Panc1 (cell line): Measurements from ENCODE around the gene OVCH2. TPM values are rescaled to one million over a fixed set of nuclear protein-coding genes. Genes with fewer than 3 reads are reported as not detected.
A peak's percentile ranks its signal among the peaks of the same experiment; 100 is the strongest.

ENCODE experiments used
- ATAC-seq: fragments of 200-7000 bp; cut with Tn5 transposase; 2 replicates; pipeline ENCODE4 v1.9.1; 2020; ENCODE audit warnings: mild to moderate bottlenecking, moderate library complexity
- BruUV-seq: library from RNA; stranded (reverse); fragments of 400-500 nt; replicated peaks from 2 replicates; lab custom pipeline; 2021; lab: Mats Ljungman, UMichigan
- CTCF ChIA-PET: fragments of 300-600 bp; sonication (Branson Sonifier 250); formaldehyde crosslinking; loops from one replicate; lab custom pipeline; 2022; ENCODE audit warnings: antibody characterized with exemption; lab: Charles Lee
- POLR2A ChIA-PET: fragments of 300-600 bp; sonication (Branson Sonifier 250); formaldehyde crosslinking; loops from one replicate; lab custom pipeline; 2022; ENCODE audit warnings: antibody characterized with exemption; lab: Charles Lee
- DNase-seq: peaks from one replicate; pipeline ENCODE4 v3.0.0-alpha.2; 2010; ENCODE audit warnings: low read depth, low spot score
- H3K27ac ChIP-seq: 2 replicates; pipeline ENCODE4 v1.5.1; 2011; ENCODE audit warnings: mild to moderate bottlenecking, low read length, inconsistent platforms
- H3K27me3 ChIP-seq: fragments of 200-500 bp; sonication (Bioruptor generic); 2 replicates; pipeline ENCODE4 v1.6.0; 2014; ENCODE audit warnings: low read length, inconsistent platforms; ENCODE audit not compliant: control insufficient read depth, insufficient read depth
- H3K36me3 ChIP-seq: fragments of 200-500 bp; sonication (Bioruptor generic); 2 replicates; pipeline ENCODE4 v1.5.1; 2014; ENCODE audit warnings: inconsistent platforms, mild to moderate bottlenecking, low read length, moderate library complexity; ENCODE audit not compliant: control insufficient read depth, insufficient read depth
- H3K4me1 ChIP-seq: 2 replicates; pipeline ENCODE4 v1.5.1; 2011; ENCODE audit warnings: inconsistent platforms, mild to moderate bottlenecking, low read length, moderate library complexity; ENCODE audit not compliant: control insufficient read depth, insufficient read depth
- H3K4me3 ChIP-seq, 2 experiments: 2 replicates each; pipeline ENCODE4 v1.5.1; 2011 to 2012; ENCODE audit warnings: low read depth in 2 of 2, low read length in 2 of 2, mild to moderate bottlenecking in 2 of 2, inconsistent platforms in 1 of 2, moderate library complexity in 1 of 2
- H3K9me3 ChIP-seq: fragments of 200-500 bp; sonication (Bioruptor generic); 2 replicates; pipeline ENCODE4 v1.5.1; 2014; ENCODE audit warnings: low read depth, mild to moderate bottlenecking, inconsistent platforms, low read length, moderate library complexity; ENCODE audit not compliant: control insufficient read depth, insufficient read depth
- CTCF ChIP-seq: fragments of 450-650 bp; IDR thresholded peaks from 2 replicates; pipeline ENCODE4 v1.5.1; 2017; ENCODE audit warnings: mild to moderate bottlenecking
- POLR2AphosphoS5 ChIP-seq: IDR thresholded peaks from 2 replicates; pipeline ENCODE4 v1.6.1; 2012; ENCODE audit warnings: mild to moderate bottlenecking, low read depth, low read length, moderate library complexity
- REST ChIP-seq, 2 experiments: IDR thresholded peaks; 2 replicates each; pipeline ENCODE4 v1.6.1; 2011 to 2012; ENCODE audit warnings: low read depth in 2 of 2, control low read depth in 1 of 2, low read length in 1 of 2, mild to moderate bottlenecking in 1 of 2, moderate library complexity in 1 of 2; ENCODE audit not compliant: insufficient read depth in 1 of 2
- SIN3A ChIP-seq: IDR thresholded peaks from 2 replicates; pipeline ENCODE4 v1.6.1; 2012; ENCODE audit warnings: low read depth, mild to moderate bottlenecking, low read length, moderate library complexity, borderline replicate concordance; ENCODE audit not compliant: insufficient read depth
- TCF7L2 ChIP-seq: IDR thresholded peaks from 2 replicates; pipeline ENCODE4 v1.6.1; 2011; ENCODE audit warnings: mild to moderate bottlenecking, low read depth, low read length, inconsistent platforms
- in situ Hi-C: cut with HindIII; loops from 2 replicates; pipeline ENCODE4 v1.10.0; 2016; ENCODE audit warnings: low sequenced_read_pairs, low pct_unique_long_range_greater_than_20kb
- intact Hi-C: fragments of 100-400 bp; cut with micrococcal nuclease; formaldehyde crosslinking; loops from one replicate; pipeline ENCODE4 v1.10.0; 2022; ENCODE audit not compliant: unreplicated experiment
- total RNA-seq: library from RNA; stranded (reverse); gene quantifications from one replicate; pipeline ENCODE4 v1.2.1, GENCODE V29; 2021; ENCODE audit not compliant: unreplicated experiment

OVCH2 gene
- total RNA-seq, 1 experiment from 2014 or later, result not detected

GRCh38 chr11:7689239-7689638 is 17.0 kb downstream of the OVCH2 start:
- intact Hi-C loops, result no loop called here
- H3K4me3 ChIP-seq, result no peak overlapping the region
- ChIA-PET CTCF (no interaction called here), POLR2A (no interaction called here)
- in situ Hi-C loops, result no loop called here
- no peak for DNase-seq
- H3K9me3 ChIP-seq, result no peaks in the 10 kb centered on the region
- H3K27ac ChIP-seq, result no peak overlapping the region
- H3K4me1 ChIP-seq, result no peaks in the 10 kb centered on the region
- H3K36me3 ChIP-seq, result no peaks in the 10 kb centered on the region
- TF ChIP-seq CTCF (no peak), POLR2AphosphoS5 (no peak), TCF7L2 (no peak), SIN3A (no peak), REST (IDR thresholded peaks at IDR 0.05; ENCODE audit: insufficient read depth in 1 of 2, low read depth in 2 of 2, low read length in 1 of 2) (no peak)
- BruUV-seq, result no TSS peak
- no peak for ATAC-seq
- peaks cover 54% of the 10 kb centered on the region for H3K27me3 ChIP-seq

- peak; percentile 95 for TF ChIP-seq CTCF
- TF ChIP-seq POLR2AphosphoS5, result no peak
- ATAC-seq (peak; percentile 63; the same call in 1 of the 2 replicates), DNase-seq (no peak)
- H3K36me3 ChIP-seq, result no peaks in the 10 kb centered on the region
- no peaks in the 10 kb centered on the region for H3K9me3 ChIP-seq
- ChIA-PET CTCF (interaction anchor here (1.6 kb wide), 1 partner anchor 299 kb away, joined by 3 read pairs; the partner anchor contains the start of gene EIF3F), POLR2A (interaction anchor here (0.6 kb wide), 2 partner anchors 349 to 982 kb away, joined by 3 read pairs; no protein-coding TSS in a partner anchor)
- in situ Hi-C loops (no loop called here), intact Hi-C loops (no loop called here)
- H3K4me3 ChIP-seq, result no peak overlapping the region
- no peaks in the 10 kb centered on the region for H3K4me1 ChIP-seq
- no TSS peak for BruUV-seq
- peaks cover 44% of the 10 kb centered on the region for H3K27me3 ChIP-seq
- H3K27ac ChIP-seq, result no peak overlapping the region
These were observed 17.9 kb downstream of the OVCH2 start for GRCh38 chr11:7688238-7688826.
